HG02973 (cell line): ENCODE measurements around the gene SPSB1.
A peak's percentile ranks its signal among the peaks of the same experiment; 100 is the strongest.

ENCODE experiments used
- ATAC-seq: cut with Tn5 transposase; IDR thresholded peaks from one replicate; pipeline ENCODE4 v1.9.1; 2021; ENCODE audit warnings: moderate library complexity; ENCODE audit not compliant: unreplicated experiment

Gene SPSB1

DNA sequence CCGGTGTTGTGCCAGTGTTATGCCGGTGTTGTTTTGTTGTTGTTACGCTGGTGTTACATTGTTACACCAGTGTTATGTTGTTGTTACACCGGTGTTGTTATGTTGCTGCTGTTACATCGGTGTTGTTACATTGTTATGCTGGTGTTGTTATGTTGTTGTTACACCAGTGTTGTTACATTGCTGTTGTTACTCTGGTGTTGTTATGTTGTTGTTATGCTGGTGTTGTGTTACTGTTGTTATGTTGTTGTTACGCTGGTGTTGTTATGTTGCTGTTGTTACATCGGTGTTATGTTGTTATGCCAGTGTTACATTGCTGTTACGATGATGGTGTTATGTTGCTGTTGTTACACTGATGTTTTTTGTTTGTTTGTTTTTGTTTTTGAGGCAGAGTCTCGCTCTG, 34.1 kb upstream of the SPSB1 start:
- ATAC-seq, result no peak

DNA sequence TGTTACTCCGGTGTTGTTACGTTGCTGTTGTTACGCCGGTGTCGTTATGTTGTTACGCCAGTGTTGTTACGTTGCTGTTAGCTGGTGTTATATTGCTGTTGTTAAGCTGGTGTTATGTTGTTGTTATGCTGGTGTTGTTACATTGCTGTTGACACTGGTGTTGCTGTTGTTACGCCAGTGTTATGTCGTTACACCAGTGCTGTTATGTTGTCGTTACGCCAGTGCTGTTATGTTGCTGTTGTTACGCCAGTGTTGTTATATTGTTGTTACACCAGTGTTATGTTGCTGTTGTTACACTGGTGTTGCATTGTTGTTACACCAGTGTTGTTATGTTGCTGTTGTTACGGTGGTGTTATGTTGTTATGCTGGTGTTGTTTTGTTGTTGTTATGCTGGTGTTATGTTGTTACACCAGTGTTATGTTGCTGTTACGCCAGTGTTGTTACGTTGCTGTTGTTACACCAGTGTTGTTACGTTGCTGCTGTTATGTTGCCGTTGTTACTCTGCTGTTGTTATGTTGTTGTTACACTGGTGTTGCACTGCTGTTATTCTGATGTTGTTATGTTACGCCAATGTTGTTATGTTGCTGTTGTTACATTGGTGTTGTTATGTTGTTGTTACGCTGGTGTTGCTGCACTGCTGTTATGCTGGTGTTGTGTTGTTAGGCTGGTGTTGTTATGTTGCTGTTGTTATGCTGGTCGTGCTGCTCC, 32.5 kb upstream of the SPSB1 start:
- no peak for ATAC-seq

DNA sequence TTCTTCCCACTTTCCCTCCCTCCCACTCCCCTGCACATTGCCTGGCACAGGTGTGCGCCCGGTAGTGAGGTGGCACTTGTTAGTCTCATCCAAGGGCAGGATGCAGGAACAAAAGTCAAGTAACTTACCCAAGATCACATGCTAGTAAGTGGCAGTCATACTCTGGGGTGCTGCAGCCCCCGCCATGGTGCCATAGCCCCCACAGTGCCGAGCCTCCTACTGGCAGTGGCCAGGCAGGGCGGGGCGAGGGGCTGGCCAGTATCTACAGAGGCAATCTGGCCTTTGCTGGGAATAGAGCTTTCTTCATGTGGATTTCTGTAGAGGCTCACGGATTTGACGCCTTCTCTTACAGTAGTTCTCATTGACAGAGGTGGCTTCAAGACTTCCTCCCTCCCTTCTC, 31.2 kb upstream of the SPSB1 start:
- ATAC-seq, result no peak

DNA sequence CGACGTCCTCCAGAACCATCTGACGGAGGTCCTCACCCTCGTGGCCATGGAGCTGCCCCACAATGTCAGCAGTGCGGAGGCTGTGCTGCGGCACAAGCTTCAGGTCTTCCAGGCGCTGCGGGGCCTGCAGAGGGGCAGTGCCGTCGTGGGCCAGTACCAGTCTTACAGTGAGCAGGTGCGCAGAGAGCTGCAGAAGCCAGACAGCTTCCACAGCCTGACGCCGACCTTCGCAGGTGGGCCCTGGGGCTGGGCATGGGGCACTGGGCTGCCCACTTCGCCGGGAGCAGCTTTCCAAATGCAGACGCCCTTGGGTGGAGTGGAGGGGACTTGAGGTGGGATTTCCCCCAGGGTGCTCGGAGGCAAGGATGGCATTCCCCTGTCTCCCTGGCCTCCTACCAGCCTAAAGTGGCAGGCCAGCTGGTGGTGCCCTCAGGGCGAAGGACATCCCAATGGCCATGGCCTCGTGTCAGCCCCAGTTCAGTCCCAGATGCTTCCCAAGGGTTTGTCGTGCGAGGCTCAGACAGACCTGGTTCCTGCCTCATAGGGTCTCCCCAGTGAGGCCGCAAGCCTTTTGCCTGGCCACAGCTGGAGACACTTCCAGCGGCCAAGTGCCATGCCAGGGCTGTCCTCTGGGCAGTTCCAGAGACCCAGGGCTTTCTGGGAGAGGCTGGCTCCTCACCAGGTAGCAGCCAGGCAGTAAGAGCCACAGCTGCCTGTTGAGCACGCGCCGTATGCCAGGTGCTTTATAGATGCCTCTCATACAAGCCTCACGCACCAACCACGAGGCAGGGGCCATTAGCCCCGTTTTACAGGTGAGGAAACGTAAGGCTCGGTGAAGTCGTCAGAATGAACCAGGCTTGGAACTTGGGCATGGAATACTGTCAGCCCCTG, 30.4 kb upstream of the SPSB1 start:
- ATAC-seq, result no peak

DNA sequence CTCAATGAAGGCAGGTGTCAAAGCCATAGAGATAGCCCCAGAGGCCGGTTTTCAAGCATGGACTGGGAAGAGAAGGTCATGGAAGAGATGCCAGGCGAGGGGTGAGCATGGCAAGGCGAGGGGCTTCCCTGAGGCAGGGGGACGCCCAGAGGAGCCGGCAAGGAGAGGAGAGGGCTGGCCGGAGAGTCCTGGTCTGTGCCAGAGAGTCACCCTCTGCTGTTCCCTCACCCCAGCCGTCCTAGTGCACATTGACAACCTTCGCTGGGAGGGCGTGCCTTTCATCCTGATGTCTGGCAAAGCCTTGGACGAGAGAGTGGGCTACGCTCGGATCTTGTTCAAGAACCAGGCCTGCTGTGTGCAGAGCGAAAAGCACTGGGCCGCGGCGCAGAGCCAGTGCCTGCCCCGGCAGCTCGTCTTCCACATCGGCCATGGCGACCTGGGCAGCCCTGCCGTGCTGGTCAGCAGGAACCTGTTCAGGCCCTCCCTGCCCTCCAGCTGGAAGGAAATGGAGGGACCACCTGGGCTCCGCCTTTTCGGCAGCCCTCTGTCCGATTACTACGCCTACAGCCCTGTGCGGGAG, 29.3 kb upstream of the SPSB1 start:
- ATAC-seq, result no peak

DNA sequence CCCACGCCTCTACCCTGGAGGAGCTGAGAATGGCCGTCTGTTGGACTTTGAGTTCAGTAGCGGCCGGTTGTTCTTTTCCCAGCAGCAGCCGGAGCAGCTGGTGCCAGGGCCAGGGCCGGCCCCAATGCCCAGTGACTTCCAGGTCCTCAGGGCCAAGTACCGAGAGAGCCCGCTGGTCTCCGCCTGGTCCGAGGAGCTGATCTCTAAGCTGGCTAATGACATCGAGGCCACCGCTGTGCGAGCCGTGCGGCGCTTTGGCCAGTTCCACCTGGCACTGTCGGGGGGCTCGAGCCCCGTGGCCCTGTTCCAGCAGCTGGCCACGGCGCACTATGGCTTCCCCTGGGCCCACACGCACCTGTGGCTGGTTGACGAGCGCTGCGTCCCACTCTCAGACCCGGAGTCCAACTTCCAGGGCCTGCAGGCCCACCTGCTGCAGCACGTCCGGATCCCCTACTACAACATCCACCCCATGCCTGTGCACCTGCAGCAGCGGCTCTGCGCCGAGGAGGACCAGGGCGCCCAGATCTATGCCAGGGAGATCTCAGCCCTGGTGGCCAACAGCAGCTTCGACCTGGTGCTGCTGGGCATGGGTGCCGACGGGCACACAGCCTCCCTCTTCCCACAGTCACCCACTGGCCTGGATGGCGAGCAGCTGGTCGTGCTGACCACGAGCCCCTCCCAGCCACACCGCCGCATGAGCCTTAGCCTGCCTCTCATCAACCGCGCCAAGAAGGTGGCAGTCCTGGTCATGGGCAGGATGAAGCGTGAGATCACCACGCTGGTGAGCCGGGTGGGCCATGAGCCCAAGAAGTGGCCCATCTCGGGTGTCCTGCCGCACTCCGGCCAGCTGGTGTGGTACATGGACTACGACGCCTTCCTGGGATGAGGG, 28.5 kb upstream of the SPSB1 start:
- ATAC-seq, result no peak

DNA sequence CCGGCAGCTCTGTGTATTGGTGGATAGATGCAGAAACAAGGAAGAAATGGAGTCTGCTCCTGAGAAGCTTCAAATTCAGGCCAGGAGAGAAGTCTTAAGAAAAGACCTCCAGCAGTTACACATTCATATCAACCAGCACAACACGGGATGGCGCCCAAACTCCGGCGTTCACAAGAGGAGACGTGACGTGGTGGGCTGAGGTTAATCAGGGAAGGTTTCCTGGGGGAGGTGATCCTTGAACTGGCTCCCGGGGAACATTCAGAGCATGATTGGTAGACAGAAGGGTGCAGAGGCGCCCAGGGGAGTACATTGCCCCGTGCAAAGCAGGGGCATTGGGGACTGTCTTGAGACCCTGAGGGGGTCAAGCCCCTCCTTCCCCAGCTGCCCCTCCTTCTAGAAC, 27.7 kb upstream of the SPSB1 start:
- ATAC-seq, result no peak

DNA sequence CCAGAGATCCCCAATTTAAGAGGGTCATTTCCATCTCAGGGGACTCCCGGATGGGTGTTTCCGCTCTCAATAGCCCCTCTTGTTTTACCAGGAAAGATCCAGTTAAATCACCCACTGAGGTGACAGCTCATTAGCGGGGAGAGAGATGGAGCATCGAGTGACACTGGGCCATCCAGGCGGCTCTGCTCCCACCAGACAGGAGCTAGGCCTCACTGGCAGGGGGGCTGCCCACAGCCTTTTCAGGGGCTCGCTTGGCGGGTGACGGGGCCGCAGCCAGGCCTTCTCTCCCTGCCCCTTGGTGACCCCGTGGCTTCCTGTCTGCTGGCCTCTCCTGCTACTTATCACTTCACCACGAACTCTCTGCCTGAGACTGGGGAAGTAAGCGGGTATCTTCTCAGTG, 26.7 kb upstream of the SPSB1 start:
- ATAC-seq, result no peak

DNA sequence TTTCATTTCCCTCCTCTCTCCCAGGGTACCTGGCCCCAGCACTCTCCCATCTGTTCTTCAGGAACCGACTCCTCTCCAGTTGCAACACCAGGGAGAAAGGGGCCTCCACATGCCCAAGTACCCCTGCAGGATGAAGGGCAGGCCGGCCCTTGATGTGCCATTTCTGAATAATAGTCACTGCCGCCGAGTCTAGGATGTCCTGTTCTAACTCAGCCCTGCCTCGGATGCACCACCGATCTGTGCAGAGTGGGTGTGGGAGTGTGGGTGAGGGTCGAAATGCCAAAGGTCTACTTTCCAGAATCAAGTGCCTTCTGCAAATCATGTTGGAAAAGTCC, 25.4 kb upstream of the SPSB1 start:
- ATAC-seq, result no peak

DNA sequence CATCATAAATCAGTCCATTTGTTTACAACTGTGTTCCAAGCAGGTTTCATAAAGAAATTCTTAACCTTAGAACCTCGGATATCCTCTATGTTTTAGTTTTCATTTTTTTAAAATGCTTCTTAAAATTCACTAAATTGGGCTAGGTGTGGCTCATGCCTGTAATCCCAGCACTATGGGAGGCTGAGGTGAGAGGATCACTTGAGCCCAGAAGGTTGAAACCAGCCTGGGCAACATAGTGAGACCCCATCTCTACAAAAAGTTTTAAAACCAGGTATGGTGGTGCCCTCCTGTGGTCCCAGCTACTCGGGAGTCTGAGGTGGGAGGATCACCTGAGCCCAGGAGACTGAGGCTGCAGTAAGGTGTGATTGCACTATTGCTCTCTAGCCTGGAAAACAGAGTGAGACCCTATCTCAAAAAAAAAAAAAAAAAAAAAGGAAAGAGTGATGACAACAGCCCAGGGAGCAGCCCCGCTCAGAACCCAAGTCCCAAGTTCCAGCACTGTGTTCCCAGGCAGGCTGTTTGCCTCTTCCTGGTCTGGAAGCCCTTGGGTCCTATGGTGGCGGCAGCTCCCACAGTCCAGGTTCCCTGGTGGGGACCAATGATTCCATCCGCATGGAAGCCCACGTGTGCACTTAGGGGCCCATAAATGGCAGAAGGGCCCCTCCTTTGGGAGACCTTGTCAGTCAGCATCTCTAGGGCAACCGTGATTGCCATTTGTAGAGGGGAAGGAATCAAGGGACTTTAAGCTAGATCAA, 24.7 kb upstream of the SPSB1 start:
- ATAC-seq, result no peak

DNA sequence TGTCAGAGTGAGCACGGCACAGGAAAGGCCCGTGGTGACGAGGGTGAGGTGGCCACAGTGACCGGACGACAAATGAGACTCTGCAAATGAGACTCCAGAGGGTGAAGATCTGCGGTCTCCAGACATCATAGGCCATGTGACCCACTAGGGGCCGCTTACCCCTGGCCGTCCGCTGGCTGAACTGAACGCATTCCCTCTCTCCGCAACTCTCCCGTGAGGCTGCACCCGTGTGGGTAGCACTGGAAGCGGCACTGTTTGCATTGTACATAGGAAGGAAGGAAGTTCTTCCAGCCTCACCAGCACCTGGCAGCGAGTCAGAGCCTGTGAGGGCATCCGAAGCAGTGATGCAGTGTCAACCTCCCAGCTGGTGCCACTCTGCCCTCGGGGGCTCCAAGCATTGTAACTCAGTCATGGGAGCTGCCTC, 23.6 kb upstream of the SPSB1 start:
- ATAC-seq, result no peak

DNA sequence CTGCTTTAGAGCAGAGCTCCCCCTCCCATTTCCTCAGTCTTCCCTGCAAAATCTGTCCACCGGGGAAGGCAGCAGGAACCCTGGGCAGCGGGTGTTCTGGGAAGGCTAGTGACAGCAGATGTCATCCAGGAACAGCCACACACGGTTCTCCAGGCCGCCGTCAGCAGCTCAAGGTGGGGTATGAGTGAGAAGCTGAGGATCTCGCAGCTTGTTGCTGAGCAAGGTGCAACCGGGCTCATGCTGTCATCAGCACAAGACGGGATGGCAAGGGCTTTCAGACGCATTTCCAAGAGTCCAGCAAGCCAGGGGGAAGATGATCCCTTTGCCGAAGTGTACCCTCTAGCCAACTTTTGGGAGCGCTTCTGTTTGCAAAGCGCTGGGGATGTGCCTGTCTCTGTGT, 23.0 kb upstream of the SPSB1 start:
- no peak for ATAC-seq

DNA sequence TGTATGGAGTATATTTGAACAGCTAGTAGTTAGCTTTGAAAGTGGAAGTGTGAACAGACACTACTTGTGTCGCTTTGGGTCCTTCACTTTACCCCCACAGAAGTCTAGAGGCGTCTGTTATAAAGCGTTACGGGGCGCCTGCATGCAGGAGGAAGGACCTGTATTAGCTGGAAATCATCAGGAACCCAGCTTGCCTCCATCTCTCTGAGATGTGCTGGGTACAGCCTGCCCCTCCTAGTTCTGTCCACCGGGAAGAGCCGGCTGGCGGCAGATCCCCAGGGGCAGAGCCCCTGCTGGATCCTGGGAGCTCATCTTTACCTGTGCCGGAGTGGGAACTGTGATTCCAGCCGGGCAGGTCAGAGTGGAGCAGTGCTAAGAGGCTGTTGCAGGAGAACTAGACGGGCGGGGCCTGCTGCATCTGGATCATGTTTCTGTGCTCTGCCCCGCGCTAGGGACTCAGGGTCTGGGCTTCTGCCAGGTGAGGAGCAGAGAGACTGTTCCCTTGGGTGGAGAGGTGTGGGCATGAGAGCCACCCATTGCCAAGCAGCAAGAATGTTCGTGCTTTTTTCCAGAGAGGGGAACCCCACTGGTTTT, 22.3 kb upstream of the SPSB1 start:
- ATAC-seq, result no peak

DNA sequence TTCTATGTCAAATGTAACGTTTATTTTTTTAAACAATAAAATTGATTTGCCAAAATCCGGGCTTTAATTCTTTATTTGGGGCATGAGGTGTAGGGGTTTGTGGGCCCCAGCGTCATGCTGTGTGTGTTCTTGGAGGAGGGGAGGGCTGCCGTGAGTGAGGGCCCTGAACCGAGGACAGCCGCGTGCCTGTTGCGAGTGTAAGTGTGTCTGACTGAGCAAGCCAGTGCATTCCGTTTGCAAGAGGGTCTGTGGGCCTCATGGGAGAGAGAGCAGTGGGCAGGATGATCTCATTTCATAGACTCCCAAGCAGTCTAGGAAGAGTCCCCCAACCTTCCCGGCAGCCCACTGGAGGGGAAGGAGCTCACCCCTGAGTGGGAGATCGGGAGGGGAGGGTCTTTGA, 21.4 kb upstream of the SPSB1 start:
- ATAC-seq, result no peak

DNA sequence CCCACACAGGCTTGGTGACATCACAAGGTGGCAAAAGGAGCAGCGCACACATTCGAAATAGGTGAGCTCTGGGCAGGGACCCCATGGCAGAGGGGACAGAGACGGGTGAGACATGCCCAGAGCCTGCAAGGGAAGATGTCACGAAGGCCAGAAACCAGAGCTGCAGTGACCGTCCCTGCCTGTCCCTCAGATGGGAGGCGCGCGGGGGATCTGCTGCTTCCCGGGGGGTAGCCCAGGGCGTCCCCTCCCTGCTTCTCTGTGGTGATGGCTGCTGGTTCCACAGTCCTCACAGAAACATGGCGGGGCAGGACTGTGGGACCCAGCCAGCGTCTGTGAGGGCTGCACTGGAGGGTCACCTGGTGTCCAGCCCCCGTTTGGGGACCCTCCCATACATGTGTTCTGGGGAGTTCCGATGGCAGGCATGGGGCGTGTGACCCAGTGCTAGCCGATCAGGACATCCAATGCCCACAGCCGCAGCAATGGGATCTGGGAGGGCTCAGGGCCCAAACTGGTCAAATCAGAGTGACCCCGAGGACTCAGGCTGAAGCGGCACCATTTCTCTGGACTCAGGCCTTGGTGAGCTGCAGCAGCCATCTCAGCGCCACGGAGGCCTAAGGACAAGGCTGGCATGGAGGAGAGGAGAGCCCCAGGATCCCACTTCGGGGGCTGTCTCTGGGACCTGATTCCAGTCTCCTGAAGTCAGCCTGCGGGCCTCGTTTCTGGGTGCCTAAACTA, 20.7 kb upstream of the SPSB1 start:
- no peak for ATAC-seq

DNA sequence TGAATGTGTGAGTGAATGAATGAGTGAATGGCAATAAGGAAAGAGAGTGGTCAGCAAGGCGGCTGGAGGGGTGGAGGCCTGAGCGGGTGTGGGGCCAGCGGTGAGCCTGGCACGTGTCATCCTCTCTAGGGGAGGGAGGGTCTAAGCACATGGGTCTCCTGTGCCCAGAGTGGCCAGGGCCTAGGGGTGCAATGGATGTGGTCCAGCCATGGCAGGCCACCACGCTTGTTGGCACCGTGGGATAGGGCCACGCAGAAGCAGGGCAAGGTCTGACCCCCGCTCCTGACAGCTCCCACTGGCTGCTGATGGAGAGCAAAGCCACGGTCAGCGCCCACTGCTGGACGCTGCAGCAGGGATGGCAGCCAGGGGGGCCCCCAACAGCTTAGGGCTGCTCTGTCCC, 19.5 kb upstream of the SPSB1 start:
- ATAC-seq, result no peak

DNA sequence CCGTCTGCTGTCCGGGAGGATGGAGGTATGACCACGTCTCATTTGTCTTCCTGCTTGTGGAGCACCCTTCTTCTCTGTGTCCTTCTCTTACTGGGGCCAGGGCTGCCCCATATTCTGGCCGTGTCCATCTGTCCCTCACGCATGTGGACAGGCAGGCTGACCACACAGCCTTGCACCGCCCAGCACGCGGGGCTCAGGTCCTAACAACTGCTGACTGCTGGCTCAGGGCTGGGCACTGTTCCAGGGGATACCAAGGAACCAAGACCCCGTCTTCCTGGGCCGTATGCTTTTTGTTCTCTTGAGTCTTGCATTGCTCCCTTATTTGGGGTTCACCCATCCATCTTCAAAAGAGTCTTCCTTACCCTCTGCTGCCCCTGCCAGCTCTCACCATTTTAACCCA, 17.5 kb upstream of the SPSB1 start:
- peak; percentile 12 for ATAC-seq

DNA sequence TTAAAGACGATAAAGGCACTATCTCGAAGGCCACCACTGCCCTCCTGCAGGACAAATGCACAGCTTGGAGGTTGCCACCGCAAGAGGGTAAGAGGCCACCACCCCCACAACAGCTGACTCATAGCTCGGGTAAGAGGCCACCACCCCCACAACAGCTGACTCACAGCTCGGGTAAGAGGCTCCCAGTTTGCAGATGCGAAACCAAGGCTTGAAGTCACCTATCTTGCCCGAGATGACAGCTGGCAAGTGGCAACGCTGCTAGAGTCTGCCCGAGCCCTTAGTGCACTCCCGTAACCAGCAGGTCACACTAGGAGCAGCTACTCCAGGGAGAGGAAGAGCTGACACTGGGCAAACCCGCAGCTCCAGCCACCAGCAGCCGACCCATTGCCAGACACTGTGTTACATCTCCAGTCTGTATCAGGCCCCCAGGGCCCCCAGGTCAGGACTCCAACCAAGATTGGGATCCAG, 17.1 kb upstream of the SPSB1 start:
- ATAC-seq, result peak; percentile 65

DNA sequence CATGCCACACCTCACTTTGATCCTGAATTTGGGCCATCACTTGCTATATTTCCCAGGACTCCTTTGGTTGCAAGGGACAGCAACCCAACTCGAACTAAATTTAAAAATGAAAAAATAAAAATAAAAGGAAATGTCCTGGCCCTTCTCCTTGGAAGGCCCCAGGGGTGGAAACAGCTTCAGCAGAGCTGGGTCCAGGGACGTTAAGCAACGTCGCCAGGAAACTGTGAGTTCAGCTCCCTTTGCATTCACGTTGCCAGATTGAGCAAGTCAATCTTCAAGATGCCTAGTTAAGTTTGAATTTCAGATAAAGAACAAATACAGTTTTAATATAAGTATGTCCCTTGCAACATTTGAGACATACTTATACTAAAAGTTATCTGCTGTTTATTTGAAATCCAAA, 14.6 kb upstream of the SPSB1 start:
- ATAC-seq, result no peak
